ENCODE results near the gene ATP1B2.

- TF ChIP-seq CTCF (IDR thresholded peaks at IDR 0.05) (no peak), EZH2phosphoT487 (IDR thresholded peaks at IDR 0.05) (no peak)
These were observed 56.1 kb downstream of the ATP1B2 start for GRCh38 chr17:7706631-7707354.

Data from neural progenitor cell (in vitro differentiated cells).